HFF-Myc (cell line): ENCODE results near the gene TOP2B.

ENCODE experiments used
- DNase-seq: peaks from one replicate; pipeline ENCODE4 v3.0.0-alpha.2; 2011; ENCODE audit warnings: low read depth; ENCODE audit errors: extremely low read depth
- H3K4me3 ChIP-seq: replicated peaks from 2 replicates; pipeline ENCODE4 v1.5.1; 2011; ENCODE audit warnings: low read depth, mild to moderate bottlenecking, control low read depth, low read length
- TF ChIP-seq, protein P1 (sequence below): IDR thresholded peaks from 2 replicates; pipeline ENCODE4 v1.5.1; 2012; ENCODE audit warnings: mild to moderate bottlenecking, low read depth, low read length, control low read depth; ENCODE audit errors: missing control alignments

The TOP2B gene

DNA sequence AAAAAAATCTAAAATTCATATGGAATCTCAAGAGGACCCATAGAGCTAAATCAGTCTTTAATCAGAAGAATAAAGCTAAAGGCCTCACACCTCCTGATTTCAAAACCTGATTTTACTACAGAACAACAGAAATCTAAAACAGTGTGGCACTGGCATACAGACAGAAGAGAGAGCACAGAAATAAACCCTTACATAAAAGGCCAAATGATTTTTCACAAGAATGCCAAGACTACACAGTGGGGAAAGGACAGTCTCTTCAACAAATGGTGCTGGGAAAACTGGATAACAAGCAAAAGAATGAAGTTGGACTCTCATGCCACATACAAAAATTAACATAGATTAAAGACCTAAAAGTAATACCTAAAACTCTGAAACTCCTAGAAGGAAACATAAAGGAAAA lies 10.1 kb downstream of the TOP2B start:
- no peak overlapping the region for H3K4me3 ChIP-seq
- TF ChIP-seq, protein P1, sequence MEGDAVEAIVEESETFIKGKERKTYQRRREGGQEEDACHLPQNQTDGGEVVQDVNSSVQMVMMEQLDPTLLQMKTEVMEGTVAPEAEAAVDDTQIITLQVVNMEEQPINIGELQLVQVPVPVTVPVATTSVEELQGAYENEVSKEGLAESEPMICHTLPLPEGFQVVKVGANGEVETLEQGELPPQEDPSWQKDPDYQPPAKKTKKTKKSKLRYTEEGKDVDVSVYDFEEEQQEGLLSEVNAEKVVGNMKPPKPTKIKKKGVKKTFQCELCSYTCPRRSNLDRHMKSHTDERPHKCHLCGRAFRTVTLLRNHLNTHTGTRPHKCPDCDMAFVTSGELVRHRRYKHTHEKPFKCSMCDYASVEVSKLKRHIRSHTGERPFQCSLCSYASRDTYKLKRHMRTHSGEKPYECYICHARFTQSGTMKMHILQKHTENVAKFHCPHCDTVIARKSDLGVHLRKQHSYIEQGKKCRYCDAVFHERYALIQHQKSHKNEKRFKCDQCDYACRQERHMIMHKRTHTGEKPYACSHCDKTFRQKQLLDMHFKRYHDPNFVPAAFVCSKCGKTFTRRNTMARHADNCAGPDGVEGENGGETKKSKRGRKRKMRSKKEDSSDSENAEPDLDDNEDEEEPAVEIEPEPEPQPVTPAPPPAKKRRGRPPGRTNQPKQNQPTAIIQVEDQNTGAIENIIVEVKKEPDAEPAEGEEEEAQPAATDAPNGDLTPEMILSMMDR: no peak
- no peak for DNase-seq

DNA sequence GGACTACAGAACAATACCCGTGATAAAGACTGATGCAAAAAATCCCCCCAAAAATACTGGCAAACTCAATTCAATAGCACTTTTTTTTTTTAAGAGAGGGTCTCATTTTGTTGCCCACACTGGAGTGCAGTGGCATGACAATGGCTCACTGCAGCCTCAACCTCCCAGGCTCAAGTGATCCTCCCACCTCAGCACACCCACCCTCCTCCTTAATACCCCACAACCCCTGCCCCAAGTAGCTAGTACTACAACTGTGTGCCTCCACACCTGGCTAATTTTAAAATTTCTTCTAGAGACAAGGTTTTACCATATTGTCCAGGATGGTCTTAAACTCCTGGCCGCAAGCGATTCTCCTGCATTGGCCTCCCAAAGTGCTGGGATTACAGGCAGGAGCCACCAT lies 11.4 kb downstream of the TOP2B start:
- no peak for DNase-seq
- TF ChIP-seq, protein P1: no peak
- H3K4me3 ChIP-seq: no peak overlapping the region

DNA sequence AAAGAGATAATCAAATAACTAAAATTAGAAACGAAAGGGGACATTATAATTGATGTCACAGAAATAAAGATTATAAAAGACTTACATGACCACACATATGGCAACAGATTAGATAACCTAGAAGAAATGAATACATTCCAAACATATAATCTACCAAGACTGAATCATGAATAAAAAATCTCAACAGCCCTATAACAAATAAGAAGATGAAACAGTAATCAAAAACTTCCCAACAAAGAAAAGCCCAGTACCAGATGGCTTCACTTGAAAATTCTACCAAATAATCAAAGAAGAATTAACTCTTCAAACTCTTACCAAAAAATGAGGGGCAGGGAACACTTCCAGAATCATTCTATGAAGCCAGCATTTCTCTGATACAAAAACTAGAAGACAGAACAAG lies 11.8 kb downstream of the TOP2B start:
- no peak overlapping the region for H3K4me3 ChIP-seq
- TF ChIP-seq, protein P1: no peak
- no peak for DNase-seq

DNA sequence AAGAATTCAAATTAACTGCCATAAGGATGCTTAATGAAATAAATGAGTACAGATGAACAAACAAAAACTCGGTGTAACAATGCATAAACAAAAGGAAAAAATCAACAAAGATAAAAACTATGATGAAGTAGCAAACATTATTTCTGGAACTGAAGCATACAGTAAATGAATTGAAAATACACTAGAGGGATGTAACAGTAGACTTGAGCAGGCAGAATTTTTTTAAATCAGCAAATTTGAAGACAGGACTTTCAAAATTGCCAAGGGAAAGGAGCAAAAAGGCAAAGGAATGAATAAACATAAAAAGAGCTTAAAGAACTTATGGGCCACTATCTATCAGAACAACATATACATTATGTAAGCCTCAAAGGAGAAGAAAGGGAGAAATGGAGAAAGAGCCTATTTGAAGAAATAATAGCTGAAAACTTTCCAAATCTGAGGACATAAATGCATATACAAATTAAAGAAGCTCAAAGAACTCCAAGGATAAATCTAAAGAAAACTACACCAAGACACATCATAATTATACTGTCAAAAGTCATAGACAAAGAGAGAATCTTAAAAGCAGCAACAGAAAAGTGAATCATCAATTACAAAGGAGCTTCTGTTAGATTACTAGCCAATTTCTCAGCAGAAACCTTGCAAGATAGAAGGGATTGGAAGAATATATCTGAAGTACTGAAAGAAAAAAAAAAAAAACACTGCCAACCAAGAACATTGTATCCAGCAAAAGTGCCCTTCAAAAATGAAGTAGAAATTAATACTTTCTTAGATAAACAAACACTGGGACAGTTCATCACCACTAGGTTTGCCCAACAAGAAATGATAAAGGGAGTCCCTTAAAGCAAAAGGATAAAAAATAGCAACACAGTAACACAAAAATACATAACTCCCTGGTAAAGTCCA lies 15.5 kb downstream of the TOP2B start:
- no peak for DNase-seq
- TF ChIP-seq, protein P1: no peak
- H3K4me3 ChIP-seq: no peak overlapping the region

DNA sequence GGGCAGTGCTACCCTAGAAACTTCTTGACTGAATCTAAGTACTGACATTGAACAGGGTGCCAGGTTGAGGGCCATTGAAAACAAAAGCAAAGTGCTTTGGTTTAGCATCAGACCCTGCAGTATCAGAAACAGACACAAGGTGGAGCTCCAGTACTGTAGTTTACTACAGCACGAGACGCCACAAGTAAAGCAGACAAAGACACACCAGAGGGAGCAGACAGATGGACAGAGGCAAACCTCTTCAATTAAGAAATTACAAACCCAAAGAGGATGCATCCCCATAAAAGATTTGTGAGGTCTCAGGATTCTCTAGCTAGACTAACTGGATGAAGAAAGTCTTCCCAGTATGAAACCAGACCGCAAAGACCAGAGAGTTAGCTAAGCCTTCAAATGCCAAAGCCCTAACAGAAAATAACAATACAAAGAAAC lies 16.6 kb downstream of the TOP2B start:
- TF ChIP-seq, protein P1: peak; percentile 90
- peak; percentile 77 for DNase-seq
- H3K4me3 ChIP-seq: no peak overlapping the region

DNA sequence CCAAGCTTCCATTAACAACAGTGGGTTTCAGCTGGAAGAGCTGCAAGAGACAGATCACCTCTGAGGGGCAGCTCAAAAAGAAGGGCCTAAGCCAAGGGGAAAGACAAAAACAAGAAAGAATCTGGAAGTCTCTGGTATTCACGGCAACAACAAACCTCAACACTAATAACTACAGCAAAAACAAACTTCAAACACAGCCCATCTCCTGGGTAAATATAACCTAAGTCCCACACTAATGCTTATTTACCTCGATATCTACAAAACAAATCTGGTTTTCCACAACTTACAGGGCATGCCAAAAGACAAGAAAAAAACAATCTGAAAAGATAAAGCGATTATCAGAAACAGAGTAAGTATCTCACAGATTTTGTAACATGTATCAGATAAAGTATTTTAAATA lies 29.7 kb downstream of the TOP2B start:
- DNase-seq: no peak
- no peak overlapping the region for H3K4me3 ChIP-seq
- TF ChIP-seq, protein P1: no peak

DNA sequence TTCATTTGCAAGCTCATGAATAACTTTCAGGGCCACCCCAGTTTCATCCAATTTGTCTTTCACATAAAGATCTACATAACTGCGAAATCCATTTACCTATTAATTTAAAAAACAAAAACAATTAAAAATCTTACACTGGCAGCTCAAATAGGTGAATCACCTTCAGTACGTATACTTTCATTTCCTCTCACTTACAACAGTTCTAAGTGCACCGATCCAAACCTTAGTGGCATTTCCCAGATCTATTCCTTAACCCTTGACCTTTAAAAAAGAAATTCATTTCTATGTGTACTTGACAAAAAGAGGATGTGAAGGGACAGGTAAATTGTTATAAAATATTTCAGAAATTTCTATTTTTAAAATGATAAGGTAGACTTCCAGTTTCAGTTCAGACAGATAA lies 30.8 kb downstream of the TOP2B start:
- H3K4me3 ChIP-seq: no peak overlapping the region
- TF ChIP-seq, protein P1: no peak
- no peak for DNase-seq
